DMS114 treated with DMSO at 0.1 percent for 48 hours (cell line): ENCODE measurements around the gene ETV3.
A peak's percentile ranks its signal among the peaks of the same experiment; 100 is the strongest.

Experiments used
- DNase-seq: peaks from one replicate; lab custom pipeline; 2025; ENCODE audit not compliant: unreplicated experiment; lab: John Stamatoyannopoulos, UW

Gene ETV3

DNA sequence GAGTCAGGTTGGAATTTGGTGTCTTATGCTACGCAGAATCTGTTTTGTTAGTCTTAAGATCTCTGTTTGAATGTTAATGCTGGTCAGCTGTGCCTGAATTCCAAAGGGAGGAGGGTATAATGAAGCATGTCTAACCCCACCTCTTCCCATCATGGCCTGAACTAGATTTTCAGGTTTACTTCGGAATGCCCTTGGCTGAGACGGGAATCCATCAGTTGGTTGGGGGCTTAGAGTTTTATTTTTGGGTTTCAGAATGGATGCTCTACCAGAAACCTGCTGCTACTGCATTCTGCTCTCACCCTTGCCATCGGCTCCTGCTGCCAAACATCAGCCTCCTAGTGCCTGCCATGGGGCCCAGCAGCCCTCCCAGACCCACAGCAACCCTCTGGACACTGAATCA, 24.1 kb upstream of the ETV3 start:
- DNase-seq: no peak

DNA sequence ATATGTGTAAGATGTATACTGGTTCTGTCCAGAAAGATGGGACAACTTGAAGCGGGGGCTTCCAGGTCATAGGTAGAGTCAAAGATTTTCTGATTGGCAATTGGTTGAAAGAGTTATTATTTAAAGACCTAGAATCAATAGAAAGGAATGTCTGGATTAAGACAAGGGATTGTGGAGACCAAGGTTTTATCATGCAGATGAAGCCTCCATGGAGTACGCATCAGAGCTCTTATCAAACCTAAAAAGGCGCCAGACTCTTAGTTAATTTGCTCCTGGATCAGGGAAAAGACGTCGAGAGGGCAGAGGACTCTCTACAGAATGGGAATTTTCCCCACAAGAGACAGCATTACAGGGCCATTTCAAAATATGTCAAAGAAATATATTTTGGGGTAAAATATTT, 23.7 kb upstream of the ETV3 start:
- no peak for DNase-seq

DNA sequence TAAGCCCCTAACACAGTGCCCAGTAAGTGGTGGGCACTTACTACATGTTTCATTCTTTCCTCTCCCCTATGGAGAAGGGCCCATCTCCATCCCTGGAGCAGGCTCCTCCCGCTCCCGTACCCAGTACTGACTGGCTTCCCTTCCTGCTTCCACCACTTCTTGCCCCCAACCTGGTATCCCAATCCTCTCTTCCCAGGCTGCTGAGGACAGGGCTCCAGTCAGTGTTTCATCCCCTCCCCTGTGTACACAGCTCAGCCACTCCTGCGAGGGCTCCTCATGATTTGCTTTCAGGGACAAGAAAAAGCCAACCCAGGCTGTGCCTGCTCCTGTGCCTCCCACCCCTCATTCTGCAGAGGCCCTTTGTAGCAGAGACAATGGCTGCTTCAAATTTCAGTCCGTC, 20.8 kb upstream of the ETV3 start:
- DNase-seq: no peak

DNA sequence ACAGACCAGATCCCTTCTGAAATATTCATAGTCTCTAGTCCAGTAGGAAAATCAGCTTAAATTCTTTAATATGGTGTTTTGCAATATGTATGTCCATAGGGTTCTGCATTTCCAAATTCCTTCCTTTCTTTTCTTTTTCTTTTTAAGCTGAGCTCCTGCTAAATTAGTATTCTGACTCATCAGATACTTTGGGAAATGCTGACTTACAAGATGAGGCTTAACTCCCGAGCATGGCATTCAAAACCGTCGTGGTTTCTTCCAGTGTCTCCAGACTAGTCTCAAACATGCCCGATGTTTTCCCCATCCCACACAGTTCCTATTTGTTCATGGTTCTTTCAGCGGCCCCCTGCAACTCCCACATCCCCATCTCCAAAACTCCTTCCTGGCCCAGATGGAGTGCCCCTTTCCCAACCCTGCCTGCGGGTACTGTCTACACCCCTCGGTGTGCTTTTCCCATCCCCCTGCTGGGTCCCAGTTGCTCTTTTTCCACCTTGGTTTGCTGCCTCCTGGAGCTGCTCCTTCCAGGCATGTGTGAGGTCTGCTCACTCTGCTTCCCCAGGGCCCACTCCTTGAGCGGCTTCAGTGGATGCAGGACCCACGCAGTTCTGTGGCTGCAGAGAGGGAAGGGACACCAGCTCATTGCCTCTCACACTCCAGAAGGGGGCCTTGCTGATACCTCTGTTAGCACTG, 19.5 kb upstream of the ETV3 start:
- no peak for DNase-seq

DNA sequence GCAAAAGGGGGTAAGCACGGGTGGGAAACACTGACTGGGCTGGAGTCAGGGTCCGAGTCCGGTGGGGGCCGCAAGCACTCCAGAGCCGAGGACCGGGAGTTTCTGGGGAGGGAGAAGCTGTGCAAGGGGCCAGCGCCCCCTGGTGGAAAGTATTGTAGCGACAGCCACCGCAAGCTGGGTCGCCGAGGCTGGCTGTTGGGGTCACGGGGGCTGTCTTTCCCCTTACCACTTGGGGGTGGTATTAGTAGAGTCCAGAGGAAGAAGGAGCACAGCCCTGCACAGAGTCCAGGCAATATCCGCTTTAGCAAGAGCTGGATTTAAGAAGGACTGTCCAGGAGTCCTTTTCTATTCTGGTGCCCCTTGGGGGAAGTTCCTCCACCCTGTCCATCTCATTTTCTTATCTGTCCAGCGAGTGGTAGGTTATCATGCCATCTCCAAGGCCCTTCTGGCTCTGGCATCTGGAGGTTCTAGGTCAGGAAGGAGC, 17.9 kb upstream of the ETV3 start:
- DNase-seq: peak; percentile 44

DNA sequence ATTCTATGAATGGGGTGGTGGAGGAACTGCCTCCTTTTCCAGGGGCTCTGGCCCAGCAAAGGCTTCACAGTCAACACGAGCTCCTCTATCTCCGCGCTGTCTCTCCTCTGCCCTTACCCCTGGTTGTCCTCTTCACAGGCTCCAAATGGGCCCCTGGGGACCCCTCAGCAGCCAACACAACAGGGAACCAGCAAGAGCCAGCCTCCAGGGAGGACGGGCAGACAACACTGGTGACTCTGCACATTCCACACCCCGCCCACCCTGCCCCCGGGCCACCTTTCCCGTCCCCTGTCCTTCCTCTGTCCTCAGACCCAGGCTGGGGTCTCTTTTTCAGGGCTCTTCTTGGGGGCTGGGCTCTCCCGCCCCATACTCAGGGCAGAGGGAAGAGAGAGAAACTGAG, 17.5 kb upstream of the ETV3 start:
- no peak for DNase-seq

DNA sequence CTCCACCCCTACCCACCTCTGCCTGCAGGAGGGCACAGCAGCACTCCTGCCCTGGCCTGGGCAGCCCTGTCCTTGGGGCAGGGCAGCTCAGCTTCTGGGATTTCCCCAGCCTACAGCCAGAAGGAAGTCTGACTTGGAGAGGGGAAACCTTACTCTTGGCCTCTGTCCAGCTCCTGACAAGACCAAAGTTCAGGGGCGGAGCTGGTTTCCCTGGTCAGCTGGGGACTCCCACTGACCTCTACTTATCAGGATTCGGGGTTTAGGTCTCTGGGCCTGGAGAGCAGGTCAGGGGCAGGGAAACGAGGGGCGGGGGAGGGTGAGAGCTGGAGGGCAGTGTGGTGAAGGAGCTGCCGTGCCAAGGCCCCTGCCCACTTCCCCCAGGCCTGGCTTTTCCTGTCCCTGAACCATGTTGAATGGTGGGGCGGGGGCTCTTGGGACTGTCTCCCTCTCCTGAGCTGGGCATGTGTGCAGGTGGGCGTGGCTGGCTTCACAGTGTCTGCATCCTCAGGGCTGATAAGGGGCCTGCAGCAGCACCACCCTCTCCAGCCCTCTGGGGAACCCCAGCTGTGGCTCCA, 16.8 kb upstream of the ETV3 start:
- DNase-seq: no peak

DNA sequence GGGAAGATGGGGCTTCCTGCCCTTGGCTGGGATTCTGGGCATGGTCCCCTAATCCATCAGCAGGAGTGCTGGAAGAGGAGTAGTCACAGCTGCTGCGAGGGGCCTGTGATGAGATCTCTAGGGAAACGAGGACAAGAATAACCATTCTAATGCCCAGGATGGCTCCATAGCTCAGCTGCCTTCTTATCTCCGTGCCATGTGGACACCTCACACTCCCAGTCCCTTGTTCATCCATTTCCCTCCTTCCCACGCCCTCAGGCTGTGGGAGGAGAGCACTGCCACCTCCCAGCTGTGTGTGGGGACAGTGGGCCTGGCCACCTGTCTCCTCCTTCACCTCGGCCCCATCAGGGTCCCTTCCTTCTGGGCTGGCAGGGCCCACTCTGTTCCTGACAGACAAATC, 16.1 kb upstream of the ETV3 start:
- DNase-seq: no peak

DNA sequence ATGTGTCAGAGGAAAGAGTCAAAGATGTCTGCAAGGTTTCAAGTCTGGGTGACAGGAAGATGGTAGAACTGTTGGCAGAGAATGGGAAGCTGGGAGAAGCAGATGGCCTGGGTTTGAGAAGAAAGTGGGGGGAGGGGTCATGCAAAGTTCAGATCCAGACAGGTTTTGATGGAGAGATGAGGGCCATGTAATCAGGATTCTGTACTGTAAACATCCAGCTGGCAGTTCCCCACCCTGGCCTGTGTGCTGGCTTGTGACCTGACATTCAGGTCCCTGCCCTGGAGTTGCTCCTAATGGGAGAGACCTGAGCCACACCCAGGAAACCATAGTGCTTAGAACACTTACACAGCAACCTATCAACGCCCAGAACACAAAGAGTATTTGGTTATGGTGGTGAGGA, 15.6 kb upstream of the ETV3 start:
- DNase-seq: no peak

DNA sequence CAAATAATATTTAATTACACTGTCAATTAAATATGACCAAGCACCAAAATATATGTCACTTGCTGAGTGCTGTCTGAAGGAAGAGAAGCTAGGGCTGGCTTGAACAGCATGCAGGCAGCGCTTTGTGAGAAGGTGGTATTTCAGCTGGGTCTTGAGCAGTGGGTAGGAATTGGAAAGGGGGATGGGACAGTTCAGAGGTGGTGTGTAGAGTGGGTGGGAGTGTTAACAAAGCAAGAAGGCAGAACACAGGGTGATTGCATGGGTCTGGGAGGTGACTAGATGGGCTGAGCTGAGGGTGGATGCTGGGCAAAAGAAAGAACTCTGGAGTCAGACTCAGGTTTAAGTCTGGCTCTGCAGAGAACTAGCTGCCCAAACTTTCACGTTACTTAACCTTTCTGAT, 14.3 kb upstream of the ETV3 start:
- no peak for DNase-seq

DNA sequence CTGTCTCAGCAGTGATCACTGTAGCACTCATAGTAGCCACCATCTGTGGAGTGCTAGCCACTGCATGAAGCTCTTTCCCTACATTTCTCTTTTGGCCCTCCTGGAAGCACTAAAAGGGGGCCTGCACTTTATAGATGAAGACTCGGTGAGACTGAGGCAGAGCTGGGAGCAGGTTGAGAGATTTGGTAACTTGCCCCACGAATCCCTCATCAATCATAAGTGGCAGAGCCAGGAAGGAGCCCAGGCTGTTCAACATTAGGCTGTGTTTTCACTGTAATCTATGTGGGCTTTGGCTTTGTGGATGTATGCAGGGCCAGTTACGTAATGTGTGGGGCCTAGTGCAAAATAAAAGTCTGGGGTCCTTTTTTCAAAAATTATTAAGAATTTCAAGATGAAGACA, 13.3 kb upstream of the ETV3 start:
- no peak for DNase-seq

DNA sequence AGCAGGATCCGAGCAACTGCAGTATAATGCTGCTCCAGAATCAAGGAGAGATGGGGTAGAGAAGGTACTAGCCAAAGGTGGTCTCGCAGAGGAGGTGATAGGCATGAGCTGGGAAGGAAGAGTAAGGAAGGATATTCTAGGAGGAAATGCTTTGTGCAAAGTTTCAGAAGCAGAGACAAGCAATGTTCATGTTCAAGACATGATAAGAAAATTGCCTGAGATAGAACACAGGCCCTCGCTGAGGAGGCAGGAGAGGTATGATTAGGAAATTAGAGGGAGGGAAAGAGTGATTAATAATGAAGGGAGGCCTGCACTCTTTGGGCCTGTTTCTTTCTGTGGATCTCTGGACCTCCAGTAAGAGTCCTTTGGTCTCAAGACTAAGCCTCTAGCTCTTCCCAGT, 12.9 kb upstream of the ETV3 start:
- DNase-seq: no peak

DNA sequence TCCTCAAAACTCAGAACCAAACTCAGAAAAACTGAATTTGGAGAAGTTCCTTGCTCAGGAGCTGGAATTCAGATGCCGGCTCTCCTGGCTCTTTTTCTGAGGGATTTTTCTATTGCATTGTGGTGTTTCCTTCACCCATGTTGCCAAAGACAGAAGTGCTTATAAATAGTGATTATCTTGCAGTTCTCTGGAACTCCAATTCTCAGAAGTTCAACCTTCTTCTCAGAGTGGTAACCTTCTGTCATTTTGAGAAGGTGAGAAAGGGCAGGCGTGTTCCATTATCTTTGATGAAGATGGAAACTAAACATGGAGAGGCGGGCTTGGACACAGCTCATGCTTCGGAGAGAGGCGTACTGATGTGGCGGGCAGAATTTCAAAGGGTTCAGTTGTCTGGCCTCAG, 12.4 kb upstream of the ETV3 start:
- DNase-seq: no peak

DNA sequence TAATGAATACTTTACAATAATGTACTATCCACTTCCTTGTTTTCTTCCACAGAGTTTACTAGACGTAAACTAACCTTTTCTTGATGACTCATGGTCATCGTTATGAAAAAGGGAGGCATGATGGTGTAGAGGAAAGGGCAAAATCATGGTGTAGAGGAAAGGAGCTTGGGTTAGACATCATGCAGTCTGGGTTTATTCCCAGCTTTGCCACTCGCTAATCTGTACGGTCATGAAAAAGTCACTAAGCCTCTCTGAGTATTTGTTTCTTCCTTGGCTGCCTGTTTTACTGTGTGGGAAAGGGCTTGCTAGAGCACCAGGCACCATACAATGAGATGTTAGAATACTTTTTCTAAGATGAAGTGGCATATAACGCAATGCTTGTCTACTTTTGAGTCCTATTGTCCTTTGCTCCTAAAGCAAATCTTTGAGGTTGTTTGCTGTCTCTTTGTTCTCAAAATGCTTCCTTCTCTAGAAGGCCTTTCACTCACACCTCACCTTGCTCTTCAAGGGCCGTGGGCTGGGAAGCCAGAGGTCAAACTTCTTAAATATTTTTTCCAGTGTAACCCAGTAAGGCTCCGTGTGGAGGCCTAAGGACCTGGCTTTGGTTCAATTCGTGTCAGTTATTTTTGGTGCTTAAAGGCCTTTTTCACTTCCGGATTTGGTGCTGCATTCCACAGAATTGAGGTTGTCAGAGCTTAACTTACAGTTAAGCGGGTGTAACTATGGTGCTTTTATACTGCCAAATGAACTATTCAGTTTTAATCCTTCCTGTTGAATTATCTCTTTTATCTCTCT, 9.9 kb upstream of the ETV3 start:
- DNase-seq: no peak

DNA sequence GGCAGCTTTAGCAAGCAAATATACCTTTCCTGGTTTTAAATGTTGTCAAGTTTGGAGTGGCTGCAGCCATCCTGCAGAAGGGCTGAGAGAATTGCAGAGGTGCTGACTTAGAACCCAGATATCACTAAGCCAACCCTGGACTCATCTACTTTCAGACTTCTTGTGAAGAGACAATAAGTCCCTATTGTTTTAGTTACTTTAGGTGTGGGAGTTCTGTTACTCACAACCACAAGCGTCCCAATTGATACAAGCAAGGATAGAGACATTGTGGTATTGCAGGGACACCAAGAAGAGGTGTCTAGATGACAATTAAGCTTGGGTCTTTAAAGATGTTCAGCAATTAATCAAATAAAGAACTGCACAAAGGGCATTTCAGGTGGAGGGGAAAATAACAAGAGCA, 8.8 kb upstream of the ETV3 start:
- no peak for DNase-seq

DNA sequence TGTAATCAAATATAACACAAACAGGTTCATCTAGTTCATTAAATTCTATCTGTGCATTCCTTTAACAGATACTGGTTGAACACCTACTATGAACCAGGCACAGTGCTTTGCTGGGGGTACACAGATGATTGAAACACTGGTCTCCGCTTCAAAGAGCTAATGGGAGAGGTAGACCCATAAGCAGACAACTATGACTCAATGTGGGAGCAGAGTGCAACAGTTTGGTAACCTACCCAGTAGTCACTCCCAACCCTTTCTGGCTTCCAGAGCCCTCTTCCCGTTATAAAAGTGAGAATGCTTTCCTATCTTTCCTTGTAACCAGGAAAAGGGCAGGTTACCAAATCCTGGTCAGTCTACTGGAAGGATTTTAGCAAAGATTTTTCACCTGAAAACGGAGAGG, 8.0 kb upstream of the ETV3 start:
- DNase-seq: no peak

DNA sequence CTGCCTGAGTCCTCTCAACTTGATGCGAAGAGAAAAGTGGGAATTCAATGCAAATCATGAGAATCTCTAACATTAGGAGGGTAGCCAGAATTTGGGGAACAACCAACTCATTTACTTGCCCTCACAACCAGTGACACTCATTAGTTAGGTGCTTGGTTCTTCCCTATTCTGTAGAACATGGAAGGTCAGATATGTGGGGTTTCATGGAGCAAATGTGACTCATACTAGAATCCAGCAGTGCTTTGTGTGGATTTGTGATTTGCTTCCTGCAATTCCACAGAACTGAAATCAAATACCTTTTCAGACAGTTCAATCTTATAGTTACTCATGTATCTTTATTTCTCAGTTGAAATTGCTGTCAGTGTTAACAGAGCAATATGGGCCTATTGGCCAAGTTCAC, 6.9 kb upstream of the ETV3 start:
- DNase-seq: no peak

DNA sequence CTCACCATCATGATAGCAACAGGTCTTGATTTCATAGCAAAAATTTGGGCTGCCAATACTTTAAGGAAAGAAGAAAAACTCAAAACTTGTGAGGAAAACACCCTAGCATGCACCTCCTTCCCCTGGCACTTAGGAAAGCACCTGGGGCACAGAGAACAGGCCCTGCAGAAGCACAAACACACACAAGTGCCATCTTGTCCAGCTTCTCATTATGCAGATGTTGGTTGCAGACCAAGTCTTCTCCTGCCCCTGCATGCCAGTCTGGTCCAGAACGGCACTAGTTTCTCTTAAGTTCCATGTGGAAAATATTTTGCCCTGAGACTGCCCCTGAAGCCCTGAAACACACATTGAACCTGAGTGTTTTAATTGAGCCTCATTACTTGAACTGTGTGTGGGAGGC, 6.3 kb upstream of the ETV3 start:
- DNase-seq: no peak

DNA sequence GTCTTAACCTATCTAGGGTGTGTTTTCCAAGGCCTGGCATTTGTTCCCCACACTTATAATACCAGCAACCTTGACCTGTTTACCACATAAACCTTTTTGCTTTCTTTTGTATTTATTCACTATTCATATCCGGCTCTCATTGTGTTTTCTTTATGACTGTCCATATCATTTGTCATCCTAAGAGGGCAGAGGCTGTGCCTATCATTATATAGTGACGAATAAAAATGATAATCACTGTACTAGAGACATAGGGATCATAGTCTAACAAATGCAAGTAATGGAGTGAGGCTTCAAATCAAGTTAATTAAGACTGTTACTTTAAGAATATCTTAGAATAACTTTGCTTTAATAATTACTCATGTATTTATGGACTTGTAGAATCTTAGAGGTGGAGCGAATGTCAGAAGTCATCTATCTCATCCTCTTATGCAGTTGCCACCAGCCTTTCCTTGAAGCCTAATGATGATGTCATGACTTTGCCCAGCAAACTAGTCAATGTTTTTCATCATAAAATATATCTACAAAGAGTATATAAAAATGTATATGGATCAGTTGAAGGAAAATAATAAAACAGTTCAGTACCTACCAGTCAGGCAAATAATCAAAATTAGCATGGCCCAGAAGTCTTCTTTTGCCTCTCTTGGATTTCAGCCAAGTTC, 4.7 kb upstream of the ETV3 start:
- no peak for DNase-seq

DNA sequence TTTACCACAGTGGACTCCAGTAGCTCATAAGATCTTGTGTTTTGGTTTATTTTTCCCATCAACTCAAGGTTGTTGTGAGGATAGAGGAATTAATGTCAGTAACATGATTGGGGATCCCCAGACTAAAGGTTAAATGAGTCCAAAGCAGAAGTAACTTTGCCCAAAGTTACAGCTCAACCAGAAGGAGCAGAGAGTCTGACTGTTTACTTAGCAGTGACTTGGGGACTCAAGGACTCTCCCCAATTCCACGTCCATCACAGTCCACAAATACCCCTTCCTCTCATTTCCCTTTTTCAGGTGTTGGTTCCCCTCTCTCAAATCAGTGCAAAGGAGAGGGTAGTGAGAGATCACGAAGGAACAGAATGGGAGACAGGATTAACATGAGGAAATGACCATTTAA, 4.0 kb upstream of the ETV3 start:
- DNase-seq: no peak

DNA sequence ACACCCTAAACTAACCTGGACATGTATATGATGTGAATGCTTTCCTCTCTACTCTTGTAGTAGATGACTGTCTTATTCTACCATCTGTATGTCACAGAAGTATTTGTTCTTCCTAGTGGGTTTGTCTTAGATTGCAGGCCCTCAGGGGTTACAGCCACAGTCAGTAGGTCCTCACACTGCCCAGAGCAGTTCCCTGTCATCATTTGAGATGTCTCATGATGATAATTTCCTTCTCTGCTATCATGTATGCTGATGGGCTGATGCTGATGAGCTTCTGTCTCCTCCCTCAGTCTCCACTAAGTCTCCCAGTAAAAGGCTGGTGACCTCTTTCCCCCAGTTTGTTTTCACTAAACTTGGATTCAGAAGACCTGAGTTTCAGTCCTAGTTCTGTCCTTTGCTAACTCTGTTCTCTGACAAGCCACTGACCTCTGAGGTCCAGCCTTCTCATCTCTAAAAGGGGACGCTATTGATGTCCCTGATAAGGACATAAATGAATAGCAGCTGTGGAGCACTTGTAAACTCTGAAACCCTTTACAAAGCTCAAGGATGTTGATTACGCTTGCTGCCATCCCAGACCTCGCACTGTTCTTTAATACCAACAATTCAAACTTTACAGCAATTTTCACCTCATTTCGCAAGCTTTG, 3.1 kb upstream of the ETV3 start:
- no peak for DNase-seq
